NT2/D1 (cell line): Measurements from ENCODE around the gene KRTAP10-6.

Experiments used
- SUZ12 ChIP-seq: IDR thresholded peaks from 2 replicates; pipeline ENCODE4 v1.6.1; 2011; ENCODE audit not compliant: insufficient read length, insufficient read depth; ENCODE audit errors: extremely low read depth
- YY1 ChIP-seq: IDR thresholded peaks from 2 replicates; pipeline ENCODE4 v1.6.1; 2011; ENCODE audit not compliant: insufficient read length, insufficient read depth
- ZNF274 ChIP-seq: IDR thresholded peaks from 2 replicates; pipeline ENCODE4 v1.6.1; 2011; ENCODE audit warnings: mild to moderate bottlenecking, low read depth, low read length

DNA sequence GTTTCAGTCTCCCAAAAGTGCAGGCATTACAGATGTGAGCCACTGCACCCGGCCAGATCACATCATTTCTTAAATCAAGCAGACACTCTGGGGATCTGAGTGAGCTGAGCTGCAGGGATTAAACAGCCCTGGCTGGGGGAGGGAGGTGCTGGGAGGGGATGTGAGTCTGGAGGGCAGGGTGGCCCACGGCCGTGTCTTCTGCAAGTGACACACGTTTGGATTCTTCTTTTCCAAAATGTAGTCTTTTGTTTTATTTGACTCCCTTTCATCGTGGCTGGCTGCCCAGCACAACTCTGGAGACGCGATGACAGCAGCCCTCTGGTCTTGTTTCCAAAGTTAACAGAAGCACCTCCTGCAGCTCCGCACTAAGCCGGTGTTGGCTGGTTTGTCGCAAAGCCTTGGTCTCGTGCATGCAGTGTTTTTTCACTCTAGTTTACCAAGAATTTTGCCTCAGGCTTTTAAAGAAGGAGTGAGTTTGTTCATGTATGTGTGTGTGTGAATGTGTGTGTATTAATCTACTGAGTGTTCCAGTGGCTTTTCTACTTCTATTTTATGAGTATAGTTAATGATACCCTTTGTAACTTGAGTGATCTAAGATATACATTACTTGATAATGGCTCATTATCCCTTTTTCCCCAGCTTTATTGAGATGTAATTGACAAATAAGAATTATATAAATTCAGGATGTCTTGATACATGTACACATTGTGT is 9.1 kb downstream of the KRTAP10-6 start:
- TF ChIP-seq SUZ12, result no peak
- TF ChIP-seq YY1, result no peak
- TF ChIP-seq ZNF274, result no peak
